Limb (tissue), 2 donors: ENCODE measurements around the gene SETBP1.

ENCODE experiments used
- DNase-seq, 2 donors: peaks; one replicate each; pipeline ENCODE4 v3.0.0-alpha.2; 2016; ENCODE audit errors: extremely low spot score in 2 of 2

SETBP1 gene

DNA sequence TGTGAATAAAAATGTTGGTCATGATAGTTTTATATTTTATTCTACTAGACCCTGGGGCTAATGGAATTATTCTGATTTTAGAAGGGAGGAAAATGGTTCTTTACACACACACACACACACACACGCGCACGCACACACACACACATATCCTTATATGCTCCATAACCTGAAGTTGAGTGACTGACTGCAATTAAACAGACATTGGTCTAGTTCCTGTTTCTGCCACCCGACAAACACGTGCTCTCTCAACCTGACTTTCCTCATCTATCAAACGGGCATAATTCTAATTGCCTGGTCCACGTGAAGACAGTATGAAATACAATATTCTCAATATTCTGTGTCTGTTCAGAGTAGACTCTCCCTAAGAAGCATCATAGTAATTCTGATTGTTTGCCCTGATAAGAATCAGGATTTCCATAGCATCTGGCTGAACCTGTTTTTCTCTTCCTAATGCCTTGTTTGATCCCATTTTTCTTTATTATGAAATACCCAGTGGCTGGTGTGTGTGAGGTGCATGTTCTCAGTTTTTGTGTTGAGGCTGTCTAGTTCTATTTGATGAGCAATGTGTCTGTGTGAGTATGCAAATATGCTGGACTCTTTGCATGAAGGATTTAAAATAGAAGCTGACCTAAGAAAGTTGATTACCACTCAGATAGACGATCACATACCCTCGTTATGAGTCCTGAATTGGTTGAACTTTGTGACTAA, 51.0 kb downstream of the SETBP1 start:
- no peak for DNase-seq

GRCh38 chr18:44732238-44732563, 51.5 kb downstream of the SETBP1 start:
- no peak for DNase-seq

DNA sequence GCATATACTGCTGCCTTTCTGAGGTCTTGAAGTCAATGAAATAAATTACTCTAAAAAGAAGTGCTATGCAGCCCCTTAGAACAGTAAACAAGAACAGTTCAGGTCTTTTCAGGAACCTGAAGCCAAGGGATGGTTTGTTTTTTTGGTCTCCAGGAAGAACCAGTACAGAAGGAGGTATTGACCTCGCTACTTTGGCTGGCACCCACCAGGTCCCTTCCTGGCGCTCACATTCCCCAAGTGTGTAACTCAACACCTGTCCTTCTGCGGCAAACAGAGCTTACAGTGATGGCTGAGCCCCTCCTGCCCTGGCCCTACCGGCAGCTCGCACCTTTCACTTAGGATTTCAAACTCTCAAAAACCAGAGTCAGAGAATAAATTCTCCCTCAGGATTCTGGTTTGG, 51.9 kb downstream of the SETBP1 start:
- DNase-seq, result no peak

GRCh38 chr18:44733069-44733753, 52.5 kb downstream of the SETBP1 start:
- DNase-seq, result no peak

- no peak for DNase-seq
Observed at GRCh38 chr18:44733754-44734465, 53.2 kb downstream of the SETBP1 start.

GRCh38 chr18:44735096-44735495, 54.4 kb downstream of the SETBP1 start:
- no peak for DNase-seq

DNA sequence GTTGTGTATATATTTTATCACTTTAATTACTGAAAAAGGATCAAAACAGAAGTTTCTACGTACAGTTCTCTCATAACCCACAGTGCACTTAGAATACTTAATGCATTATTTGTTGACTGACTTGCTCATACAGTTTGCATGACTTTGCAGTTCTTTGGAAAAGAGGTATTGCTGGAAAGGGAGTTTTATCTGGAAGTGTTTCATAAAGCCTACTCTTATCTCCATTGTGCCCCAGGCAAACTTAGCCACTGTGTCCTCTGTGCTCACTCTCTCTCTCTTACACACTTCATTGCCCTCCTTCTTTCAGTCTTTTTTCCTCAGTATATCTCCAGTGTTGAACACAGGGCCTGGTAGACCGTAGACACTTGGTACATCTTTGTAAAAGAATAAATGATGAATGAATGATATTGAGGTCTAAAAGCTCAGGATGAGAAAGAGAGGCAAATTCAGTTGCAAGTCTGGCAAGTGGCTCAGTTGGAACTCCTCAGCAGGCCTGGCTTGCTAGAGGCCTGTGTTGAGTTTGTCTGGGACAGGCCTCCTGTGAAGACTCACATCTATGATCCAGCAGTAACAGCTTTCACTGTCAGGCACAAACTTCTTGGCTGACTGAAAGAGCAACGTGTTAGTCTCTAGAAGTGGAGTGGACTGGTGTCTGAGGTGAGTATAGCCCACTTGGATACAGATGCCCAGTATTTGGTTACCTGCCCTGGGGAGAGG, 56.1 kb downstream of the SETBP1 start:
- DNase-seq, result no peak

DNA sequence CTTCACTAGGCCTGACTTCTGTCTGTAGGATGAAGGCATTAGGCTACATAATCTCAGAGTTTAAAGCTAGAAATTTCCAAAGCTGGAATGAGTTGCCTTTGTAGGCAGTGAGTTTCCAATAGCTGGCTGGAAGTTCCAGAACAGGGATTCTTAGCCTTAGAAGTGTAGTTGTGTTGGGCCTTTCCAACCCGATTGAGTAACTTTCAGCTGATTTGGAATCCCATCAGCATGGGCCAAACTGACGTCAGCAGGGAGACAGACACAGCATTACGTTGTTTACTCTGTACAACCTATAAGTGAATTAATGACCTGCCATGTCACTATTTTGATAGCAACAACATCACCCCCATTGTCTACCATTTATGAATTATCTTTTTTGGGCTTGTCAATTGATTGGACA, 56.9 kb downstream of the SETBP1 start:
- no peak for DNase-seq

DNA sequence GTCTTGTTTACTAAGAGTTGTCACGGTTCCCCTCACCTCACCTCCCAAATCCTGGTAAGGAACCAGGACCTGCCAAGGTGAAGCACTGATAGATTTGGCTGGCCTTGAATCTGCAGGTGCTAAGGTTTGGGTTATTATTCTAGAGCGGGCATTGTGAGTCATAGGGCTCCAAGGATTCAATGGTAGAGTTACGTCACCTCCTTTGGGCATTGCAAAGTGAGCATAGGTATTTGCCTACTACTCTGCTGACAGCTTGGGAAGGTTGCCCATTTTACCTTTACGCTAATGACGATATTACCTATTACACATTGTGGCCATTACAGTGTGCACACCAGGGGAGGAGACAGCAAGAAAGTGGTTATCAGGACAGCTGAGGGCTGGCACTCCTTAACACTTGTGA, 59.3 kb downstream of the SETBP1 start:
- no peak for DNase-seq

DNA sequence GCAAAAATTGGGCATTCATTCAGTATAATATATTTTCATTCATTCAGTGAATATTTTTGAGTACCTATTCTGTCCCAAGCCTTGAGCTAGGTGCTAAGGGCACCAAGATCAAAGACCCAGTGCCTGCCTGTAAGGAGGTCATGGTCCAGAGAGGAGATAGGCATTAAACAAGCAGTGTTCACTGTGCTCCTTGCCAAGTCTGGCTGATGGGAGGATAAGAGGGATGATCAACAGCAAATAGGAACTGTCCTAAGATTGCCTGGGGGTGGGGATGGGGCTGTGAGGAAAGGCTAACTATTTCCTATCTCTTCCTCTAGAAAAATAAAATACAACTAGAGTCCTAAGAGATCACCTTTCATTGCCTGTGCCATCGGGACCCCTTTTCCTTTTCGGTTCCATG, 60.4 kb downstream of the SETBP1 start:
- DNase-seq, result no peak

- DNase-seq, result peak; percentile 42 to 52
Observed at GRCh38 chr18:44741511-44741910, 60.8 kb downstream of the SETBP1 start.

GRCh38 chr18:44742126-44742525, 61.4 kb downstream of the SETBP1 start:
- DNase-seq, result no peak

DNA sequence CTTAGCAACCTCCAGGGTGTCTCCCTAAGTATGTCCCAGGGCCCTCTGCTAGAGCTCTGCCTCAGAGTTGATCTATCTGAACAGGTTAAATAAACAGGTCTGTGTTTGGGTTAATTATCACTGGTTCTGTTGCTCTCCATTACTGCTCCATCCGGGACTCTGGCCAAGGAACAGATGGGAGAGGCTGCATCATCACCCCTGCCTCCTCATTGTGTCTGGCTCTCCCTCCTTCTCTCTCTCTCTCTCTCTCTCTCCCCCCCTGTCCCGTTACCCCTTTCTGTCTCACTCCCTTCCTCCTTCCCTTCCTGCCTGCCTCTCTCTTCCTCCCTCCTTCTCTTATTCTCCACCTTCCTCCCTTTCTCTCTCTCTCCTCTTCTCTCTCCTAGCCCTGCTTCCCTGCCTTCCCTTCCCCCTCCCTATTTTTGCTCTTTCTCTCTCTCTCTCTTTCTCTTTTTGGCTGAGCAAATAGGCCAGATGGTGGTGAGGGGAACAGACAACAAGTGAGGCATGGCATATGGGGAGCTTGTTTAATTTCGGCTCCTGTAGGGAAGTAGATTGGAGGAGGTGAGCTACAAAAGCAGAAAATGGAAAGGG, 62.1 kb downstream of the SETBP1 start:
- DNase-seq, result peak; percentile 62 to 75

- no peak for DNase-seq
Observed at GRCh38 chr18:44743631-44744030, 62.9 kb downstream of the SETBP1 start.

- peak in 1 of 2 donors; percentile 68 for DNase-seq
Observed at GRCh38 chr18:44744161-44745121, 63.8 kb downstream of the SETBP1 start.

DNA sequence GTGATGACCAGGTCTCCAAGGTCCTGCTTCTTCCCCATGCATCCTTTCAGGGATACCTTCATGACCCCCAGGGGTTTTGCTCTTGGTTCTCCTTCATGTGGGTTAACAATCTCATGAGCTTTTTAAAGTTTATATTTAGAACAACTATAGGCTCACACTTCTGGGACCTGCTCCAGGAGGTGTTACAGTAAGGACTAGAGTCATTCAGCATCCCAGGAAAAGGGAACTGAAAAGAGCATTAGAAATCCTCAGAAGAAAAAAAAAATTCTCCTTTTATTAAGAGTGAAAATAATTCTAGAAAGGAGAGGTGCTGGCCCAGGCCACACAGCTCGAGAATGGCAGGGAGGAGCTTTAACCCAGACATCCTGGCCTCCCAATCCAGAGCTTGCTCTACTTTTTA, 66.5 kb downstream of the SETBP1 start:
- no peak for DNase-seq

GRCh38 chr18:44748582-44748981, 67.9 kb downstream of the SETBP1 start:
- DNase-seq, result no peak

DNA sequence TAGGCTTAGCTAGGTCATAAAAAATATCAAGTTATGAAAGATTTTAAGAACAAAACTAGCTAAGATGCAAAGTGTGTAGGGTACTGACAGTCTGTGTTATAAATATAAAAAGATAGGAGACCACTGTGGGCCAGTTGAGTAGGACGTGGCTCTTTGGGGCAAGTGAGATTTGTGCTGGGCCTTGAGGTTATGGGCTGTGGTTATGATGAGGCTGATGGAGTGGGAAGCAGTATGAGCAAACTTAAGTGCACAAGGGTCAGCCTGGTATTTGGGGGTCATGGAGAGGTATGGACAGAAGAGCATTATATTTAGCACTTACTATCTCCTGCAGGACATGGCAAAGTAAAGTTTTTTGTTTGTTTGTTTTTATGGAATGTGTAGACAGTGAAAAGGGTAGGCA, 70.1 kb downstream of the SETBP1 start:
- DNase-seq, result no peak

DNA sequence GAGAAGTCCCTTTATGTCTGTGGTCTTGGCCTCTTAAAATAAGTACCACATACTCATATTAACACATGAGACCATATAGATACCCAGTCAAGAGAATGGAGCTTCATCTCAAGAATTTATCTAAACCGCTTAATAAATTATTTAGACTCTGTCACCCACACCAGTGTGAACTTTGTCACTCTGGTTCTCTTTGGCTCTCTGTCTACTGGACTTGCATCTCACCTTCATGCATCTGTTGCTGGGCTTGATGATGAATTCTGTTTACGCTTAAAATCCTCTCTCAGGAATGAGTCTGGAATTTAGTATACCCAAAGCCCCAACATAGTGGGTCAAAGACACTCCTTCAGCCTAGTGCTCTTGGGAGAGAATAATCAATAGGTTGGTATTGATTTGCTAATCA, 73.9 kb downstream of the SETBP1 start:
- no peak for DNase-seq

GRCh38 chr18:44758861-44759631, 78.4 kb downstream of the SETBP1 start:
- DNase-seq, result no peak
